Neuronal stem cell (in vitro differentiated cells): ENCODE data around the gene SHC3.

ENCODE experiments used
- DNase-seq: peaks from one replicate; pipeline ENCODE4 v3.0.0-alpha.2; 2013; ENCODE audit warnings: low spot score
- H2AFZ ChIP-seq: one replicate; pipeline ENCODE4 v1.6.1; 2013; ENCODE audit warnings: mild to moderate bottlenecking, low read length, inconsistent platforms
- H2AK5ac ChIP-seq: 2 replicates; pipeline ENCODE4 v1.6.1; 2013; ENCODE audit warnings: low read depth, mild to moderate bottlenecking, inconsistent platforms, low read length, moderate library complexity, mixed read lengths
- H2BK120ac ChIP-seq: 2 replicates; pipeline ENCODE4 v1.6.1; 2013; ENCODE audit warnings: low read depth, mild to moderate bottlenecking, inconsistent platforms, low read length, moderate library complexity, mixed read lengths
- H2BK12ac ChIP-seq: one replicate; pipeline ENCODE4 v1.6.1; 2013; ENCODE audit warnings: low read length, inconsistent platforms
- H2BK15ac ChIP-seq: 2 replicates; pipeline ENCODE4 v1.6.1; 2013; ENCODE audit warnings: mild to moderate bottlenecking, low read length, inconsistent platforms, mixed read lengths
- H2BK5ac ChIP-seq: one replicate; pipeline ENCODE4 v1.6.1; 2013; ENCODE audit warnings: inconsistent platforms, mild to moderate bottlenecking, low read length, moderate library complexity
- H3K14ac ChIP-seq: one replicate; pipeline ENCODE4 v1.6.1; 2013; ENCODE audit warnings: low read length, inconsistent platforms
- H3K18ac ChIP-seq: 2 replicates; pipeline ENCODE4 v1.6.1; 2013; ENCODE audit warnings: low read length, inconsistent platforms
- H3K23ac ChIP-seq: 2 replicates; pipeline ENCODE4 v1.6.1; 2013; ENCODE audit warnings: low read depth, mild to moderate bottlenecking, mixed read lengths, low read length, inconsistent platforms; ENCODE audit not compliant: poor library complexity
- H3K27ac ChIP-seq: replicated peaks from 3 replicates; pipeline ENCODE4 v1.5.1; 2013; ENCODE audit warnings: low read length, inconsistent platforms
- H3K27me3 ChIP-seq, 3 experiments: 2 replicates each; pipeline ENCODE4 v1.6.1; 2013; ENCODE audit warnings: low read length in 3 of 3, mild to moderate bottlenecking in 2 of 3, inconsistent platforms in 1 of 3, low read depth in 1 of 3, mixed read lengths in 1 of 3, moderate library complexity in 1 of 3; ENCODE audit not compliant: control insufficient read depth in 3 of 3, insufficient read depth in 3 of 3
- H3K36me3 ChIP-seq, 2 donors: replicated peaks in 1 of 2; 2 replicates each; pipeline ENCODE4 v1.6.1; 2013; ENCODE audit warnings: low read length in 2 of 2; ENCODE audit not compliant: control insufficient read depth in 2 of 2, insufficient read depth in 2 of 2
- H3K4ac ChIP-seq: 2 replicates; pipeline ENCODE4 v1.6.1; 2013; ENCODE audit warnings: inconsistent platforms, mild to moderate bottlenecking, low read length, moderate library complexity
- H3K4me1 ChIP-seq, 2 donors: 1 replicate in 1 of 2; 2 replicates in 1 of 2; pipeline ENCODE4 v1.6.1; 2013; ENCODE audit warnings: low read length in 2 of 2, low read depth in 1 of 2; ENCODE audit not compliant: control insufficient read depth in 2 of 2, insufficient read depth in 1 of 2
- H3K4me2 ChIP-seq: one replicate; pipeline ENCODE4 v1.6.1; 2013; ENCODE audit warnings: mild to moderate bottlenecking, low read length, inconsistent platforms; ENCODE audit not compliant: insufficient read depth, poor library complexity, severe bottlenecking
- H3K4me3 ChIP-seq, 2 donors: 2 replicates each; pipeline ENCODE4 v1.5.1; 2013; ENCODE audit warnings: low read length in 2 of 2, mild to moderate bottlenecking in 2 of 2, inconsistent platforms in 1 of 2, moderate library complexity in 1 of 2
- H3K79me1 ChIP-seq: one replicate; pipeline ENCODE4 v1.6.1; 2013; ENCODE audit warnings: low read depth, mild to moderate bottlenecking, inconsistent platforms, low read length, moderate library complexity
- H3K9ac ChIP-seq: one replicate; pipeline ENCODE4 v1.6.1; 2013; ENCODE audit warnings: mild to moderate bottlenecking, low read depth, low read length, inconsistent platforms; ENCODE audit not compliant: poor library complexity
- H3K9me3 ChIP-seq, 2 donors: replicated peaks in 1 of 2; 2 replicates each; pipeline versions ENCODE3 to v1.6.1; 2013; ENCODE audit warnings: low read length in 2 of 2, mild to moderate bottlenecking in 2 of 2, inconsistent platforms in 1 of 2, low read depth in 1 of 2, mixed read lengths in 1 of 2, moderate library complexity in 1 of 2; ENCODE audit not compliant: control insufficient read depth in 2 of 2, insufficient read depth in 1 of 2
- H4K8ac ChIP-seq: one replicate; pipeline ENCODE4 v1.6.1; 2013; ENCODE audit warnings: low read depth, mild to moderate bottlenecking, inconsistent platforms, low read length, moderate library complexity
- H4K91ac ChIP-seq: one replicate; pipeline ENCODE4 v1.6.1; 2013; ENCODE audit warnings: low read length, low read depth, mild to moderate bottlenecking, inconsistent platforms; ENCODE audit not compliant: poor library complexity
- WGBS, 2 donors: extraction: QIAGEN DNeasy Blood & Tissue Kit; methylation state at CpG; one replicate each; pipeline ENCODE4 v1.1.7; 2013; ENCODE audit warnings: missing lambda C conversion rate in 2 of 2, mixed read lengths in 1 of 2; ENCODE audit not compliant: insufficient read length in 2 of 2, insufficient replicate concordance in 1 of 2; ENCODE audit errors: extremely low coverage in 2 of 2; 5-methylcytosine and 5-hydroxymethylcytosine counted together

SHC3 gene

DNA sequence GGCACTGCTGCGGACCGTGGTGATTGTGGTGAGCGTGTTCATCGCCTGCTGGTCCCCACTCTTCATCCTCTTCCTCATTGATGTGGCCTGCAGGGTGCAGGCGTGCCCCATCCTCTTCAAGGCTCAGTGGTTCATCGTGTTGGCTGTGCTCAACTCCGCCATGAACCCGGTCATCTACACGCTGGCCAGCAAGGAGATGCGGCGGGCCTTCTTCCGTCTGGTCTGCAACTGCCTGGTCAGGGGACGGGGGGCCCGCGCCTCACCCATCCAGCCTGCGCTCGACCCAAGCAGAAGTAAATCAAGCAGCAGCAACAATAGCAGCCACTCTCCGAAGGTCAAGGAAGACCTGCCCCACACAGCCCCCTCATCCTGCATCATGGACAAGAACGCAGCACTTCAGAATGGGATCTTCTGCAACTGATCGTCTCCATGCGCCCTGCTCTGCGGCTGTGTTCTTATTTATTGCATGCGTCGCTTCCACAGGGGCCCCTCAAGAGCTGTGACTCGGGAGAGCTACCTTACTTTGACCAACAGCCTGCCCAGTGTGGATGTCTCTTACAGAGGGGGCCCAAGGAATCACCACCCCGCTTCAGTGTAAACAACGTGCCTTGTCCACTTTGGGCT, 176.6 kb downstream of the SHC3 start:
- no CpG with 5 or more reads among the region's 27 CpGs for WGBS, 2 donors
- Histone ChIP-seq H3K14ac (no peak overlapping the region), H2BK5ac (no peak overlapping the region), H2AK5ac (peak overlapping the region; percentile 53), H3K23ac (peak overlapping the region; percentile 37), H3K36me3 (peaks cover 15 to 89% of the 10 kb centered on the region in 2 donors), H2BK15ac (no peak overlapping the region), H3K4me1 (peaks cover 13% of the 10 kb centered on the region in 2 donors), H2AFZ (no peak overlapping the region), H3K9me3 (peaks cover 0 to 2% of the 10 kb centered on the region in 2 donors), H2BK12ac (no peak overlapping the region), H2BK120ac (no peak overlapping the region), H3K79me1 (peaks cover 5% of the 10 kb centered on the region), H3K27ac (no peak overlapping the region), H3K4me3 (peak overlapping the region in 1 of 2 donors; percentile 34), H3K4me2 (no peak overlapping the region), H3K9ac (no peak overlapping the region), H3K4ac (no peak overlapping the region), H4K91ac (no peak overlapping the region), H4K8ac (no peak overlapping the region), H3K27me3 (no peaks in the 10 kb centered on the region), H3K18ac (peak overlapping the region; percentile 2)
- no peak for DNase-seq

DNA sequence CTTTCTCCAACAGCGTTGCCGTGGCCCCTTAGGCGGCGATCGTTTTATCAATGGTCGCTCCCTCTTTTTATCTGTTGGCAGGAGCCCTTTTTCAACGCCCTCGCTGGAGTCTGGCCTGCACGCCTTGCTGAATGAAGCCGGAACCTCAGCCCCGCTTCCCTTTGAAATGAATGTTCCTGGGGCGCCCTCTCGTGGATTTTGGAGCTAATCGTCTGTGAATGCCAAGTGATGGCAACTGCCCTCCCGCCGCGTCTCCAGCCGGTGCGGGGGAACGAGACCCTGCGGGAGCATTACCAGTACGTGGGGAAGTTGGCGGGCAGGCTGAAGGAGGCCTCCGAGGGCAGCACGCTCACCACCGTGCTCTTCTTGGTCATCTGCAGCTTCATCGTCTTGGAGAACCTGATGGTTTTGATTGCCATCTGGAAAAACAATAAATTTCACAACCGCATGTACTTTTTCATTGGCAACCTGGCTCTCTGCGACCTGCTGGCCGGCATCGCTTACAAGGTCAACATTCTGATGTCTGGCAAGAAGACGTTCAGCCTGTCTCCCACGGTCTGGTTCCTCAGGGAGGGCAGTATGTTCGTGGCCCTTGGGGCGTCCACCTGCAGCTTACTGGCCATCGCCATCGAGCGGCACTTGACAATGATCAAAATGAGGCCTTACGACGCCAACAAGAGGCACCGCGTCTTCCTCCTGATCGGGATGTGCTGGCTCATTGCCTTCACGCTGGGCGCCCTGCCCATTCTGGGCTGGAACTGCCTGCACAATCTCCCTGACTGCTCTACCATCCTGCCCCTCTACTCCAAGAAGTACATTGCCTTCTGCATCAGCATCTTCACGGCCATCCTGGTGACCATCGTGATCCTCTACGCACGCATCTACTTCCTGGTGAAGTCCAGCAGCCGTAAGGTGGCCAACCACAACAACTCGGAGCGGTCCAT, 177.4 kb downstream of the SHC3 start:
- Histone ChIP-seq H3K79me1 (peaks cover 5% of the 10 kb centered on the region), H2BK12ac (peak overlapping the region; percentile 2), H2AK5ac (peak overlapping the region; percentile 53), H2BK5ac (no peak overlapping the region), H3K27ac (no peak overlapping the region), H3K4me2 (no peak overlapping the region), H4K8ac (no peak overlapping the region), H3K9ac (no peak overlapping the region), H4K91ac (no peak overlapping the region), H3K27me3 (no peaks in the 10 kb centered on the region), H3K4ac (no peak overlapping the region), H2BK120ac (no peak overlapping the region), H3K4me1 (peaks cover 13% of the 10 kb centered on the region in 2 donors), H3K14ac (no peak overlapping the region), H2BK15ac (peak overlapping the region; percentile 14), H3K23ac (peak overlapping the region; percentile 37), H3K4me3 (peak overlapping the region in 1 of 2 donors; percentile 7), H3K9me3 (peaks cover 0 to 2% of the 10 kb centered on the region in 2 donors), H3K36me3 (peaks cover 16 to 89% of the 10 kb centered on the region in 2 donors), H2AFZ (peak overlapping the region; percentile 40), H3K18ac (peak overlapping the region; percentile 84)
- DNase-seq = peak; percentile 89
- no CpG with 5 or more reads among the region's 52 CpGs for WGBS, 2 donors

DNA sequence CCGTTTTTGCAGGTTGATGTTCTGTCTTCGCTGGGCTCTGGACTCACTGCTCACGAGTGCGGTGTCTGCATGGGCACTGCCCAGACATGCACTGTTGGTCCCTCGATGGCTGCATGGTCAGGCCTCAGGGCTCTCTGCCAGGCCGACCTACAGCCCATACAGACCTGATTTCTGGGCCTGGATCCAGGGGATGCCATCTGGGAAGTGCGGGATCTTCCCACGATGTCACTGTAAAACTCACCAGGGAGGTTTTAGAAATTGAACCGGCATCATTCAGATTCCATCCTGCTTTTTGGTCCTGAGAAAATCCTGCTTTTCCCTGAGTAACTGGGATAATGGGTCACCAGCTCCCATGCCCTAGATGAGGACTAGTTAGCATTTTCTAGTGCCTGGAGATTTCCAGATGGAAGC, 178.2 kb downstream of the SHC3 start:
- Histone ChIP-seq H3K9me3 (peaks cover 0 to 2% of the 10 kb centered on the region in 2 donors), H2BK15ac (no peak overlapping the region), H4K8ac (no peak overlapping the region), H3K27me3 (no peaks in the 10 kb centered on the region), H2AFZ (no peak overlapping the region), H3K14ac (no peak overlapping the region), H3K4me3 (no peak overlapping the region), H3K4me2 (no peak overlapping the region), H2BK12ac (no peak overlapping the region), H2AK5ac (no peak overlapping the region), H3K27ac (no peak overlapping the region), H4K91ac (no peak overlapping the region), H3K79me1 (peaks cover 5% of the 10 kb centered on the region), H3K4ac (no peak overlapping the region), H3K23ac (no peak overlapping the region), H3K9ac (no peak overlapping the region), H2BK120ac (no peak overlapping the region), H3K36me3 (peaks cover 16 to 89% of the 10 kb centered on the region in 2 donors), H2BK5ac (no peak overlapping the region), H3K4me1 (peaks cover 11 to 13% of the 10 kb centered on the region in 2 donors), H3K18ac (no peak overlapping the region)
- WGBS, 2 donors = no CpG with 5 or more reads among the region's 9 CpGs
- DNase-seq = no peak

DNA sequence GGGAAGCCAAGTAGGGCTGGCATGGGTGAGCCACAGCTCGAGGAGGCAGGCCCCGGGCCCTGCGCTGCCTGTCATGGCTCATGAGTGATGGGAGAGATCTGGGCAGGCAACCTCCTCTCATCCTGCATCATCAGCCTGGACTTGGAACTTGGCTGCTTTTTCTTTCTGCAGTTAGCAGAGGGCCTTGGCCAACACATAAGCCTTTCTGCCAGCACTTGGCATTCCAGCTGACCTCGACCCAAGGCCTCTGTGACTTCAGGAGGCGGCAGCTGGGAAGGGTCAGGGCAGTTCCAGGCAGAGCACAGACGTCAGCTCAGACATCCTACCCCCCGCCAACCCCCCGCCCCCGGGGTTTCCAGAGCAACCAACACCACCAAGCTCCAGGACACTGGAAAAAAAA, 179.7 kb downstream of the SHC3 start:
- no peak overlapping the region for H3K14ac ChIP-seq
- WGBS, 2 donors = no CpG with 5 or more reads among the region's 9 CpGs

More for the DNA sequence above, 179.7 kb downstream of the SHC3 start:
- Histone ChIP-seq H3K9me3 (peaks cover 0 to 2% of the 10 kb centered on the region in 2 donors), H2BK120ac (no peak overlapping the region), H4K91ac (no peak overlapping the region), H3K36me3 (peaks cover 14 to 89% of the 10 kb centered on the region in 2 donors), H2AFZ (no peak overlapping the region), H3K18ac (peak overlapping the region; percentile 49), H3K4ac (no peak overlapping the region), H2BK15ac (no peak overlapping the region), H3K9ac (no peak overlapping the region), H2BK5ac (no peak overlapping the region), H3K4me1 (peaks cover 9 to 16% of the 10 kb centered on the region in 2 donors), H3K79me1 (peaks cover 5% of the 10 kb centered on the region), H2BK12ac (no peak overlapping the region), H3K27me3 (no peaks in the 10 kb centered on the region), H2AK5ac (no peak overlapping the region), H3K27ac (no peak overlapping the region), H3K23ac (no peak overlapping the region), H4K8ac (no peak overlapping the region), H3K4me2 (no peak overlapping the region), H3K4me3 (no peak overlapping the region)
- no peak for DNase-seq
